Nephron progenitor cell (in vitro differentiated cells): ENCODE results near the gene UBAC2.

Experiments used
- DNase-seq: peaks from one replicate; pipeline ENCODE4 v3.0.0; 2021
- H3K27ac Mint-ChIP-seq: 2 replicates; pipeline ENCODE4 v1.8.0; 2021; ENCODE audit warnings: mild to moderate bottlenecking, moderate library complexity, mixed read lengths
- H3K27me3 Mint-ChIP-seq: 2 replicates; pipeline ENCODE4 v1.8.0; 2021; ENCODE audit warnings: mild to moderate bottlenecking, low read depth, mixed read lengths; ENCODE audit not compliant: poor library complexity
- H3K36me3 Mint-ChIP-seq: 2 replicates; pipeline ENCODE4 v1.8.0; 2021; ENCODE audit warnings: low read depth, mixed read lengths
- H3K4me1 Mint-ChIP-seq: 2 replicates; pipeline ENCODE4 v1.8.0; 2021; ENCODE audit warnings: mixed read lengths
- H3K4me3 Mint-ChIP-seq: 2 replicates; pipeline ENCODE4 v1.8.0; 2021; ENCODE audit warnings: mild to moderate bottlenecking, moderate library complexity, mixed read lengths
- H3K9me3 Mint-ChIP-seq: 2 replicates; pipeline ENCODE4 v1.8.0; 2021; ENCODE audit warnings: mild to moderate bottlenecking, moderate library complexity, mixed read lengths
- TF ChIP-seq, protein P1 (sequence below): fragments of 200-600 bp; sonication (generic); IDR thresholded peaks from 2 replicates; pipeline ENCODE4 v1.5.0; 2021; ENCODE audit warnings: antibody characterized with exemption

Gene UBAC2

DNA sequence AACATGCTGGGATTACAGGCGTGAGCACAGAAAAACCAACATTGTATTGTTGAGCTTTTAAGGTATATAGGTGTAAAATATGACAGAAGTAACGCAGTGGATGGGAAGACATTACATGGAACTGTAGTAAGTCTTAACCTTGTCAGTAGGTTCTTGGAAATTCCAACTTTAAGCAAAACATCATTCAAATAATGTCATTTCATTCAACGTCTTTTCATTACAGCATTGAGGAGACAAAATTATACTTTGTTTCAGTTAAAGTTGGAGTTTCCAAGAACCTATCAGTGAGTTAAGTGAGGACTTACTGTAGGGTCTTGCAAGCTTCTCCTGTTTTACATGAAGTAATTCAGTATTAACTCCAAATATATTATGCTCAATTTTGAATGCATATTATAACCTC, 133.6 kb downstream of the UBAC2 start:
- no peaks in the 10 kb centered on the region for H3K9me3 Mint-ChIP-seq
- H3K27me3 Mint-ChIP-seq: no peaks in the 10 kb centered on the region
- H3K36me3 Mint-ChIP-seq: peaks cover 34% of the 10 kb centered on the region
- TF ChIP-seq, protein P1, sequence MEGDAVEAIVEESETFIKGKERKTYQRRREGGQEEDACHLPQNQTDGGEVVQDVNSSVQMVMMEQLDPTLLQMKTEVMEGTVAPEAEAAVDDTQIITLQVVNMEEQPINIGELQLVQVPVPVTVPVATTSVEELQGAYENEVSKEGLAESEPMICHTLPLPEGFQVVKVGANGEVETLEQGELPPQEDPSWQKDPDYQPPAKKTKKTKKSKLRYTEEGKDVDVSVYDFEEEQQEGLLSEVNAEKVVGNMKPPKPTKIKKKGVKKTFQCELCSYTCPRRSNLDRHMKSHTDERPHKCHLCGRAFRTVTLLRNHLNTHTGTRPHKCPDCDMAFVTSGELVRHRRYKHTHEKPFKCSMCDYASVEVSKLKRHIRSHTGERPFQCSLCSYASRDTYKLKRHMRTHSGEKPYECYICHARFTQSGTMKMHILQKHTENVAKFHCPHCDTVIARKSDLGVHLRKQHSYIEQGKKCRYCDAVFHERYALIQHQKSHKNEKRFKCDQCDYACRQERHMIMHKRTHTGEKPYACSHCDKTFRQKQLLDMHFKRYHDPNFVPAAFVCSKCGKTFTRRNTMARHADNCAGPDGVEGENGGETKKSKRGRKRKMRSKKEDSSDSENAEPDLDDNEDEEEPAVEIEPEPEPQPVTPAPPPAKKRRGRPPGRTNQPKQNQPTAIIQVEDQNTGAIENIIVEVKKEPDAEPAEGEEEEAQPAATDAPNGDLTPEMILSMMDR: no peak
- DNase-seq: no peak
- no peak overlapping the region for H3K4me3 Mint-ChIP-seq
- peaks cover 41% of the 10 kb centered on the region for H3K4me1 Mint-ChIP-seq
- H3K27ac Mint-ChIP-seq: no peak overlapping the region

DNA sequence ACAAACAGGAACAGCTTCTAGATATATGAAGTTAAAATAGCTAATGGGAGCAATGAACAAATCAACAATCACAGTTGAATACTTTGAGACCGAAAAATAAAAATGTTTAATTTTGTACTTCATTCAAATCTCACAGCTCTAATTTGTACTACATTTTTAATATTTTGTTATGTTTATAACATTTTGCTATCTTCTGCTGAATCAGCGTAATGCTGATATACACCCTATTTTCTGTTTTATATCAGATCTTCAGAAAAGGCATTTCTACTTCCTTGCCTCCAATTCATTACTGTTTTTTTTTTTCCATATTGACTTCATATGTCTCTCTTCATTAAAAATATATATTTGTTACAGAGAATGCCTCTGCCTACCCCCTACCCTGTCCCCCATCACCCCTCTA, 134.4 kb downstream of the UBAC2 start:
- Mint-ChIP-seq H3K4me3 (no peak overlapping the region), H3K4me1 (peaks cover 42% of the 10 kb centered on the region), H3K27ac (peak overlapping the region; percentile 11), H3K9me3 (no peaks in the 10 kb centered on the region), H3K36me3 (peaks cover 32% of the 10 kb centered on the region), H3K27me3 (no peaks in the 10 kb centered on the region)
- TF ChIP-seq, protein P1: no peak
- DNase-seq: no peak

DNA sequence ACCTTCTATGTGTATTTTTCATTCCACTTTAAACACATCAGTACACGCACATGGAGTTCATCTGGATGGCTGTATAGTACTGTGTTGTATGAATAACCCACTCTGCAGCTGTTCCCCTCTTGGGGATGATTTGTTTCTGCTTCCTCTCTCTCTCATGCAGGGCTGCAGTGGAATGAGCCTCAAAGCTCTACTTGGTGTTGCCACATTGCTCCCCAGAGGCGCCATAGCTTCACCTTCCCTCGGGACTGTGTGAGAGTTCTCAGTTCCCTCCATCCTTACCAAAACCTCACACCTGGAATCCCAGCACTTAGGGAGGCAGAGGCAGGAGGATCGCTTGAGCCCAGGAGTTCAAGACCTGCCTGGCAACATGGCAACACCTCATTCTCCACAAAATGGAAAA, 134.9 kb downstream of the UBAC2 start:
- Mint-ChIP-seq H3K9me3 (no peaks in the 10 kb centered on the region), H3K4me1 (peaks cover 42% of the 10 kb centered on the region), H3K36me3 (peaks cover 34% of the 10 kb centered on the region), H3K4me3 (no peak overlapping the region), H3K27me3 (no peaks in the 10 kb centered on the region), H3K27ac (peak overlapping the region; percentile 18)
- TF ChIP-seq, protein P1: no peak
- no peak for DNase-seq

DNA sequence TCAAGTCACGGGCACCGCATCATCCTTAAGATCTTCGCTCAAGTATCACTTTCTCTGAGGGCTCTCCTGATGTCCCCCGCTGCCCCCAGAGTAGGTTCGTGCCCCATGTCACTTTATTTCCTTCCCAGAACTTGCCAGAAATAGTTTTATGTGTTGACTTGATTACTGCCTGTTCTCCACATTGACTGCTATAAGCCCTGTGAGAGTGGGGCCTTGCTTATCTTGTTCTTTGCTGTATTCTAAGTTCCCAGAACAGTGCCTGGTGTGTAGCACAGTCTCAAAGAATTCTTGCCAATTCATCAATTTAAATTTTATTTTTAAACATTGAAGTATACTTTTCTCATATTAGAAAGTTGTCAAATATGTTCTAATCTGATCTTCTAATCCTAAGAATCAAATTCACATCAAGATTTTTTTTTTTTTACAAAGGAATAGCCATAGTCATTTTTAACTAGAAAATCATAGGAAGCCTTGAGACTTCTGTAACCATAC, 138.6 kb downstream of the UBAC2 start:
- no peak overlapping the region for H3K4me3 Mint-ChIP-seq
- H3K36me3 Mint-ChIP-seq: peaks cover 52% of the 10 kb centered on the region
- no peaks in the 10 kb centered on the region for H3K27me3 Mint-ChIP-seq
- H3K9me3 Mint-ChIP-seq: no peaks in the 10 kb centered on the region
- no peak for DNase-seq
- H3K4me1 Mint-ChIP-seq: peaks cover 35% of the 10 kb centered on the region
- no peak overlapping the region for H3K27ac Mint-ChIP-seq
- TF ChIP-seq, protein P1: no peak

DNA sequence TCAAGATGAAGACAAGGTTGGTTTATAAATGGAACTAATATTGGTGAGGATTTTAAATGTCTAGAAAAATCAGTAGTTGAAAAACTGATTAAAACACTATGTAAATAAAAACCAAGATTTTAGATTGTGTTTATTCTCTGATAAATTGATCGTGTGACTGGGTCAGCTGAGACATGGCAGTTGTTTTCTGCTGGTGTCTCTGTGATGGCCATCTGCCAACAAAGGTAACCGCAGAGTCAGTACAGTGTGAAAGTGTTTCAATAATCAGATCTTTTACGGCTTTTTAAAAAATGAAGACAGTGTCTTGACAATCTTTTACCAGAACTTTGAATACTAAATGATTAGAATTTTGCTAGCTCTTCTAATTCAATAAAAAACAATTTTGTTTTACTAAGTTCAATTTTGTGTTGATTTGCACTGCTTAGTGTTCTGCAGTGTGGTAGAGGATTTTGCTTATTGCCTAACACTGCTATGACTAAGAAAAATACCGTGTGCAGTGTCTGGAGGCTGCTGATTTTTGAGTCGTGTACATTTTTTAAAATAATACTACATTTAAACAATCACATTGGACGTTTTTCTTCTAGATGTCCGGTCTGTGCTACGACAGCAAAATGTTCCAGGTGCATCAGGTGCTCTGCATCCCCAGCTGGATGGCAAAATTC, 139.2 kb downstream of the UBAC2 start:
- Mint-ChIP-seq H3K27me3 (no peaks in the 10 kb centered on the region), H3K4me1 (peaks cover 38% of the 10 kb centered on the region)

More for the DNA sequence above, 139.2 kb downstream of the UBAC2 start:
- TF ChIP-seq, protein P1: no peak
- H3K4me3 Mint-ChIP-seq: no peak overlapping the region
- H3K9me3 Mint-ChIP-seq: no peaks in the 10 kb centered on the region
- H3K36me3 Mint-ChIP-seq: peaks cover 58% of the 10 kb centered on the region
- H3K27ac Mint-ChIP-seq: no peak overlapping the region
- DNase-seq: no peak
